ENCODE results near the gene DAB2IP.
A peak's percentile ranks its signal among the peaks of the same experiment; 100 is the strongest.

DAB2IP gene

DNA sequence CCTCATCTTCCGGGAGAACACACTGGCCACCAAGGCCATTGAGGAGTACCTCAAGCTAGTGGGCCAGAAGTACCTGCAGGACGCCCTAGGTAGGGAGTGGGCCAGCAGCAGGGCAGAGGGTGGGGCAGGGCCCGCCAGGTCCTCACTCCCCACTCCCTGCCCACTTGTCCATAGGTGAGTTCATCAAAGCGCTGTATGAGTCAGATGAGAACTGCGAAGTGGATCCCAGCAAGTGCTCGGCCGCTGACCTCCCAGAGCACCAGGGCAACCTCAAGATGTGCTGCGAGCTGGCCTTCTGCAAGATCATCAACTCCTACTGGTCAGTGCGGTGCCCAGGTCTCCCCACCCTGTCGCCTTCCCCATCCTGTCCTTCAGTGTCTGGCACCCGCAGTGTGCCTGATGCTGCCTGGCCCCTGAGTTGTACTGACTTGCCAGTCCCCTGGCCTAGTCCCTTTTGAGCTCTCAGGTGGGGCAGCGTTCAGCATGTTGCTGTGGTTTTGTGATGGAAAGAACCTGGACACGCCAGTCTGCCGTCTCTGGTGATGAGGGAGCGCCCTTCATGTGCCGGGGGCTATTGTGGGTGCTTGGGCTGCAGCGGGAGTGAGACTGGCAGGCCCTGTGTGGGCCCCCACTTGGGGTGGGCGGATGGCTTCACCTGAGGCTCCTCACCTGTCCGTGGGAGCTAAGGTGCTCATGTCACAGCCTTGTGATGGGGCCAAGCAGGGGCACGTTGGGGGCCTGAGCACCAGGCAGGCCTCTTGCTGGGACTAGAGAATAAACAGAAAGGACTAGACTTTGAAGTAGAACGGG is 112.3 kb downstream of the DAB2IP start:
- no peak for DNase-seq (ENCODE audit: low spot score)

DNA sequence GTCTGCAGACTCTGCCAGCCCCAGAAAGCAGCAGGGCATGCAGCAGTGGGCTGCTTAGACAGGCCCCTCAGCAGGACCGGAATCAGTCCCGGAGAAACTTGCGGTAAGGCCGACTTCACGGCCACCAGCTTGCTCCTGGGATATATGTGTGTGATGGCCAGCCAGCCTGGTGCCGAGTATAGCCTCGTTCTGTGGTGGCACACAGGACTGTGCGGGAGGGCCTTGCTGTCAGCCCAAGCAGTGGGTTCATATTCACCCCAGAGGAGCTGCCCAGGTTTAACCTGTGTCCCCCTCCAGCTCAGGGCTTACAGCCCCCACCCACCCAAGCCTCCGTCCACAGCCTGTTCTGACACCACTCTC is 112.9 kb downstream of the DAB2IP start:
- no peak for DNase-seq (ENCODE audit: low spot score)

DNA sequence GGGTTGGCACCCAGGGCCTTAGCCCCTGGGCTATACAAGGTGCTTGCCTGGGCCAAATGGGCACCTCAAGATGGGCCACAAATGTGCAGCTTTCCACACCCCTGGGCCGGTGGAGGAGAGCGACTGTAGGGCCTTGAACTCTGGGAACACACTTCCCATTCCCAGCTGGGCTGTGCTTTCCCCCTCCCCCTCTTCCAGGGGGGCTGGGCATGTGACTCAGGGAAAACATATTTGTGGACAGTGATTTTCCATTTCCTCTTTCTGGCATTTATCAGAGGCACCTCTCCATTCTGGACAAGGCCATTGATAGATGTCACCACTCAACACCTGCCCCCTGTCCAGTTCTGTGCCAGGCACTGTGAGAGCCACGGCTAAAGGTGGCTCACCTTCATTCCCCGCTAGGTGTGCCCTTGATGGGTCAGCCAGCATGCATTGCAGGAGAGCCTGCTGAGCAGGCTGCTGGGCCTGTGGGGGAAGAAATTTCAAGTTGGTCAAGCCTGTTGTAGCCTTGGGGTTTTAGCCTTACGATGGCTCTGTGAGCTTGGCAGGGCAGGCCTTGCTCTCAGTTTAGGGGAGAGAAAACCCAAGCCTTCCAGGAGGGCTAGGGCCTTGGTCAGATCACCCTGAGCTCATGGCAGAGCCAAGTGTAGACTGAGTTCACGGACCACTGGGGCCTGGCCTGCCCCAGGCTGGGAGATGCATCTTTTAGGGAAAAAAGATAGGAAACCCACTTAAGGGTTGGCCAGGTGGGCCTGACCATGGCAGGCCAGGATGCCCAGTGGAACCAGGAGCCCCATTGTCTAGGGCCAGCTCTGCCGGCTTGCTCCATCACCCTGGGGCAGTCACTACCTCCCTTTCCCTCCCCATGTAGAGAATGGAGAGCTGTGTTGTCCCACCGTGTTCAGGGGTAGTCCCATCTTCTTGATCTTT is 113.9 kb downstream of the DAB2IP start:
- DNase-seq (ENCODE audit: low spot score): peak; percentile 85

DNA sequence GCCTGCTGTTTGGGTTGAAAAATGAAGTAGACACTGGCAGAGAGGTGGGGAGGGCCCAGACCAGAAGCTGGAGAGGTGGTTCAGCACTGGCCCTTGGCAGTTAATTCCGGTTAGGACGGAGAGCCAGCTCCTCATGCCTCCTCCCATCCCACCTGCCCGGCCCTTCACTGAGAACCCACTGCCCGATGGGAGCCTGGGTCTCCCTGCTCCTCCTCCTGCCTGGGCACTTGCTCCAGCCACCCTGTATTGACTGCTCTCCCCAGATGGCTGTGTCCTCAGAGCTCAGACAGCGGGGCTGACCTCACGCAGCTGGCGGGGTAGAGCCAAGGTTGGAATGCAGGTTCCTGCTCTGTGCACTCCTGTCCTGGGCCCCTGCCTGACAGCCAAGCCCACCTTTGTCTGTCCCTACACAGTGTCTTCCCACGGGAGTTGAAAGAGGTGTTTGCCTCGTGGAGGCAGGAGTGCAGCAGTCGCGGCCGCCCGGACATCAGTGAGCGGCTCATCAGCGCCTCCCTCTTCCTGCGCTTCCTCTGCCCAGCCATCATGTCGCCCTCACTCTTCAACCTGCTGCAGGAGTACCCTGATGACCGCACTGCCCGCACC is 114.7 kb downstream of the DAB2IP start:
- no peak for DNase-seq (ENCODE audit: low spot score)

DNA sequence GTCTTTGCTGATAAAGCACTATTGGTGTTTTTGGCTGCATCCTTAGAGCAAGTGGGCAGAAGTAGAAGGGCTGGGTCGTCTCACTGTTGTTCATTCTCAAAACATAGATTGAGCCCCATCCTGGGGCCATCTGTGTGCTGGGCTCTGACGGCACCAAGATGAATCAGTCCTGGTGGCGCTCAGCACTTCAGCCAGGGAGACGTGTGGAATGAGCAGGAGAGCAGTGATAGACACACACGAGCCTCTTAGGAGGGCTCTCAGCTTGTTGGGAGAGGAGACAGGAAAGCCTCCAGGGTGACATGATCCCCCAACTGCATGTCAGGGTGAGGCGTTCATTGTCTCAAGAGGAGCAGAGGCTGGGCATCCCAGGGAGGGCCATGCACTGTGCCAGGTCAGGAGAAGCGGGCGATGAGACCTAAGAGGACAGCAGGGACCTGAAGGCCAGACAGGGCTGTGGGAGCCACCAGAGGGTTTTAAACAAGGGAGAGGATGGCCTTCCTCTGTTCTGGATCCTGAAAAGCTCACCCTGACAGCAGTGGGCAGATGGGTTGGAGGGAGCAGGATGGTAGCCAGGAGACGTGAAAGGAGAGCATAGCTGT is 115.8 kb downstream of the DAB2IP start:
- DNase-seq (ENCODE audit: low spot score): no peak

DNA sequence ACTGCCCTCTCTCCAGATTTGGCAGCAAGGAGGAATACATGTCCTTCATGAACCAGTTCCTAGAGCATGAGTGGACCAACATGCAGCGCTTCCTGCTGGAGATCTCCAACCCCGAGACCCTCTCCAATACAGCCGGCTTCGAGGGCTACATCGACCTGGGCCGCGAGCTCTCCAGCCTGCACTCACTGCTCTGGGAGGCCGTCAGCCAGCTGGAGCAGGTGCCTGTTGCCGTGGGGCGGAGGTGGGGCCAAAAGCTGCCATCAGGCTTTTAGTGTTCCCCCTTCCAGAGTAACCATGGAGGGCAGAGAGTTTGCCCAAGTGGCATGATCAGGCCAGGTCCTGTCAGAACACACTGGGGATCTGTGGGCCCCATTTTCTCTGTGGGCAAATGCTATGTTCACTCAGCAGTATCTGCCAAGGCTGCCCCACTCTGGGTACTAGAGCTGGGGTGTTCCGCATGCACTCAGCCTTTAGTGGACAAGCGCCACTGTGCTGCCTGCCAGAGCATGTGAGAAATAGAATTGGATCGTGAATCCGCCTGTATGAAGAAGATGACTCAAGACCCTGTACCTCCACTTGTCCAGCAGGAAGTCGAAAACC is 117.1 kb downstream of the DAB2IP start:
- DNase-seq (ENCODE audit: low spot score): no peak

DNA sequence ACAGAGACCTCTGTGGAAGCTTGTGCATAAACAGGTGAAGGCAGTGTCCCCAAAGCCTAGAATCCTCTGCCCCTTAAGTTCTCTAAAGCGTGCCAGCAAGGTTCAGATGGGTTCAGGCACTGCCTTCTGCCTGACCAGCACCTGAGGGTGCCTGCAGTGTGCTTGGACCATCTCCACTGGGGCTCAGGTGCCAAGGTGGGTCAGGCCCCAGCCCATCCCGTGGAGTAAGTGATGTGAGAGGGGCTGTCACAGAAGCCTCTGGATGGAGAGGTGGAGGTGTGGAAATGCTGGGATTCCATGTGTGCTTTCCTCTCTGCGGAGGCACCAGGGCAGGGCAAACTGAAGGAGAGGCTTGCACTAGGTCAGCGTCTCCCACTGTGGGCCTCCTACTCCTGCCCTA is 118.5 kb downstream of the DAB2IP start:
- no peak for DNase-seq (ENCODE audit: low spot score)

DNA sequence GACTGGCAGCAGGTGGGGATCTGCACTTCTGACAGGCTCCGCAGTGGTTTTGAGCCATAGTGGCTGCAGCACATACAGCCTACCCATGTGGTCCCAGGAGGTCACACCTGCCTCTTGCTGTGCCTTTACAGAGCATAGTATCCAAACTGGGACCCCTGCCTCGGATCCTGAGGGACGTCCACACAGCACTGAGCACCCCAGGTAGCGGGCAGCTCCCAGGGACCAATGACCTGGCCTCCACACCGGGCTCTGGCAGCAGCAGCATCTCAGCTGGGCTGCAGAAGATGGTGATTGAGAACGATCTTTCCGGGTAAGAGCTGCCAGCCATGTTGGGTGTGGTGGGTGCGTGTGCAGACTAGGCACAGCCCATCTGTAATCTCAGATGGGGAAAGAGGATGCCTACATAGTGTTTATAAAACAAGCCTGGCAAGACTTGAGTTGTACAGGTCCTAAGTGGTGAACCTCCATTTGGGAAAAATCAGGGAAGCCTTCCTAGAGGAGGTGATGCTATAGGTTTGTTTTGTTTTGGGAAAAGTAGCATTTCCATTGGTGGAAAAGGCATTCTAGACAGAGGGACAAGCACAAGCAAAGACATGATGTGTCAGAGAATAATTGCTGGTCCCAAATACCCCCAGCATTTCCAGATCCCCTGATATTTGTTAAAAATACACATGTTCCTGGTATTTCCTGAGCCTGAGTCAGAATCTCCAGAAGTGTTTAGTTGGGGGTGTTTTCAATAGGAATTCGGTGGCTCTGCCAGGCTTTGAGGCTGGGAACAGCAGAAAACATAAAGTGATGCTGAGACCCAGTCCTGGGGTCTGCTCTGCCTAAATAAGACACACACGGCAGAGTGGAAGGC is 119.2 kb downstream of the DAB2IP start:
- DNase-seq (ENCODE audit: low spot score): no peak

DNA sequence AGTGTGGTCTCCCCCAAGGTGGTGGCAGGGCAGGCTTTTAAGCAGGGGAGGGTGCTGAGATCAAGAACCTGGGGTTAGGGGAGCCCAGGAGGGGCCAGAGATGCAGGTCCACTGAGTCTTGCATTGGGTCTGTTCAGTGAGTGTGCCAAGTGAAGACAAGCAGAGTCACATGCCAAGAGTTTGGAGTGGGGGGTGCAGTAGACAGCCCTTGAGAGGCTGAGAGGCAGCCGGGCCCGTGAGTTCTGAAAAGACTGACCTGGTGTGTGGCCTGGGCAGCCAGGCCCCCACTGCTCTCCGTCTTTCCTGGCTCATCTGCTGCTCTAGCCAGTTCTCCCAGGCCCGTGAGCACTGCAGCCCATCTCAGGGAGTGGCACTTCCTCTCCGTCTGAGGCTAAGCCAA is 120.0 kb downstream of the DAB2IP start:
- no peak for DNase-seq (ENCODE audit: low spot score)

DNA sequence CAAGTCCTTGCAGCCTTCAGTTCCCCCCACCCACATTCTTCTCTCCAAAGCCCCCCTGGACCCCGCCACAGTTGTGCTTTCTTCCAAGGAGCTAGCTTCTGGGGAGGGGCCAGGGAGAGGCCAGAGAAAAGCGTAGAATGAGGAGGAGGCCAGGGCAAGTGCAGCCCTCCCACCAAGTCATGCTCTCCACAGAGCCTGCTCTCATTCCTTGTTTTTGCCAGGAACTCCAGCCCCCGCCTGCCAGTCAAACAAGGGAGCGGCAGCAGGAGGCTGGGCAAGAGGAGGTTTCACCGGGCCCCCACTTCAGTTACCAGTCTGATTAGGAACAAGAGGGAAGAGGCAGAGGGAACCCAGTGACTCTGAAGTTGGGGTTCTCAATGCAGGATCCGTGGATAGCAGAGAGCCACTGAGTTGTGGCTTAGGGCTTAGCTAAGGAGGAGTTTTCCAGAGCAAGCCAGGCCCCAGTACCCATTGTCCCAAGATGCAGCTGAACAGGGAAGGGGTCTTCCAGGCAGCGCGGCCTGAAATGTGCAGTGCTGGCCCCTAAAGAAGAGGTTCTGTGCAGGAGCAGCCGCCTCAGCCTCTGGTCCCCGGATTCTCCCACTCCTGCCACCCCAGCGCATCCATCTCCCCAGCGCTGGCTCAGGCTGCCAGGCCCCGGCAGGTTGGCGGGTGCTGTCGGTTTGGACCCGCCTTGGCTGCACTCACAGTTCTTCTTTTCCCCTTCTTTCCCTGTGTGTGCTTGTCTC is 120.6 kb downstream of the DAB2IP start:
- no peak for DNase-seq (ENCODE audit: low spot score)

DNA sequence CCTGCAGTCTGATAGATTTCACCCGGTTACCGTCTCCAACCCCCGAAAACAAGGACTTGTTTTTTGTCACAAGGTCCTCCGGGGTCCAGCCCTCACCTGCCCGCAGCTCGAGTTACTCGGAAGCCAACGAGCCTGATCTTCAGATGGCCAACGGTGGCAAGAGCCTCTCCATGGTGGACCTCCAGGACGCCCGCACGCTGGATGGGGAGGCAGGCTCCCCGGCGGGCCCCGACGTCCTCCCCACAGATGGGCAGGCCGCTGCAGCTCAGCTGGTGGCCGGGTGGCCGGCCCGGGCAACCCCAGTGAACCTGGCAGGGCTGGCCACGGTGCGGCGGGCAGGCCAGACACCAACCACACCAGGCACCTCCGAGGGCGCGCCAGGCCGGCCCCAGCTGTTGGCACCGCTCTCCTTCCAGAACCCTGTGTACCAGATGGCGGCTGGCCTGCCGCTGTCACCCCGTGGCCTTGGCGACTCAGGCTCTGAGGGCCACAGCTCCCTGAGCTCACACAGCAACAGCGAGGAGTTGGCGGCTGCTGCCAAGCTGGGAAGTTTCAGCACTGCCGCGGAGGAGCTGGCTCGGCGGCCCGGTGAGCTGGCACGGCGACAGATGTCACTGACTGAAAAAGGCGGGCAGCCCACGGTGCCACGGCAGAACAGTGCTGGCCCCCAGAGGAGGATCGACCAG is 121.3 kb downstream of the DAB2IP start:
- no peak for DNase-seq (ENCODE audit: low spot score)

DNA sequence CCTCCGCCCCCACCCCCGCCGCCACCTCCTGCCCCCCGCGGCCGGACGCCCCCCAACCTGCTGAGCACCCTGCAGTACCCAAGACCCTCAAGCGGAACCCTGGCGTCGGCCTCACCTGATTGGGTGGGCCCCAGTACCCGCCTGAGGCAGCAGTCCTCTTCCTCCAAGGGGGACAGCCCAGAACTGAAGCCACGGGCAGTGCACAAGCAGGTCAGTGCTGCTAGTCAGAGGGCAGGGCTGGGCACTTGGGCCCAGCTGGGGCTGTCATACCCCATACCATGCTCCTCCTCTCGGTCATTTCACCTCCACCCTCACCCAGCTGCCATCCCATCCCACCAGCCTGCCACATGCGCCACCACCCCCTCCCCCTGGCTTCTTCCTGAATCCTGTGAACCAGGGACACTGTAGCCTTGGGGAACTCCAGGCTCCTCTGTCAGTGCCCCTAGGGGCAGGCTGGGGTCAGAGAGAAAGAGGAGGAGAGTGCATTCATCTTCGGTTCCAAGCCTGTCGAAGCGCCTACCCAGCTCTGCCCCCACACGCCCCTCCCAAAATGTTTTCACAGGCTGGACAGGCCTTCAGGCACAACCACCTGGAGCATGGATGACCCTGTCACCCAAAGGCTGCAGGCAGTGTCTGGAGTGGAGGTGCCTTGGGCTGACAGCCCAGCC is 122.0 kb downstream of the DAB2IP start:
- DNase-seq (ENCODE audit: low spot score): no peak

DNA sequence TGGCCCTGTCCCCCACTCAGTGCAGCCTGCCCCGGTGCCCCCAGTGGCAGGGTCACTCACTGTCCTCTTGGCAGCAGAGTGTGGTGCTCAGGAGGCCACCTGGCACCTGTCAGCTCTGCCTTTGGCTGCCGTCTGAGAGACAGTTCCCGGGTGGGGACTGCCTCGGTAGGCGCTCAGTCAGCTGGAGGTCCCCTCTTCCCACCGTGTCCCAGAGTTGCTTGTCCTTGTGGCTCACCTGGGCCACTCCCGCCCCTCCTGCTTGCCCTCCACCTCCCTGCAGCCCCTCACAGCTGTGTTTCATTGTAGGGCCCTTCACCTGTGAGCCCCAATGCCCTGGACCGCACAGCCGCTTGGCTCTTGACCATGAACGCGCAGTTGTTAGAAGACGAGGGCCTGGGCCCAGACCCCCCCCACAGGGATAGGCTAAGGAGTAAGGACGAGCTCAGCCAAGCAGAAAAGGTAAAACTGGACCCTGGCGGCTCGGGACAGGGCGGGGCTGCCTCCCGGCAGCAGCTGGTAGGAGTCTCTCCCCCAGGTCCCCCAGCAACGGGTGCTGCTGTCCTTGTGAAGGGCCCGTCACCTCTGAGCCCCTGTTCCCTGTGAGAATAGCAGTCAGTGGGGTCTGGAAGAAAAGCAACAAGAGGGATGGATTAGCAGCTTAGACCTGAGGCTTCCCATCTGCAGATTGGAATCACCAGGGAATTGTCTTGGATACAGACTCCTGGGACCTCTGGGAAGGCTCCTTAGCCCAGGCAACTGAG is 122.7 kb downstream of the DAB2IP start:
- DNase-seq (ENCODE audit: low spot score): no peak

DNA sequence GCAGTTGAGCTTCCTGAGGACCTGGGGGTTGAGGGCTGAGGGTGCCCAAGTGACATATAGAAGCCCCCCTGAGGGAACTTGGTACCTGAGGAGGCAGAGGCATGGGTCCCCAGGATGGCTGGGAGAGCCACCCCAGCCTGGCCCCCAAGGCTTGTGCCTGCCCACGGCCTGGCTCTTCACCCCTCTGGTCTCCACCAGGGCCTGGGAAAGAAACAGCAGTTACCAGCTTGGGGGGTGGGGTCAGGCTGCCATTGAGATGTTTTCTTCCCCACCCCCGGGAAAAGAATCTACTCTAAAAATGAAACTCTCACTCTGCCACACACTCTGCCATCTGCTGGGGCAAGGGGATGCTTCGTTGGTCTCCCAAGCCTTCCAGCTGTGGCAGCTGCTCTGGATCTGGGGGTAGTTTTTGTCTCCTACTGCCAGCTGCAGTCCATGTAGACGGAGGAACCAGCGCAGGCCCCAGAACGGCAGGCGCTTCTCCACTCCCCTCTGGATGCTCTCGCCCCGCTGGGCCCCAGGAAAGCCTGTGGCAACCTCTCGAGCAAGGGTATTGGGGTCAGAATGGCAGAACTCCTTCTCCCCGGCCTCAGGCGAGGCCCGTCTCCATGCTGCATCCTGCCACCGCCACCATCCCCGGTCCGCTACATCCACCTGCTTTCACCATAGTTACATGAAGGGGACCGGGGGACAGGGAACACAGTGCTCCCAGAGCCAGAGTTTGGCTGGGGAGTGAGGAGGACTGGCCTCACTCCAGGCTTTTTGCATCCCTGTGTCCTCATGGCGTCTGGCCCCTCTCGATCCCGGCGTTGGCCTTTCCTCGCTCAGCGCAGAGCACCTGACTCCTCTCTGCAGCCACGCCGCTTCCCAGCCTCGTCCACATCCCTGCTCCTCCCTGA is 123.5 kb downstream of the DAB2IP start:
- DNase-seq (ENCODE audit: low spot score): no peak

DNA sequence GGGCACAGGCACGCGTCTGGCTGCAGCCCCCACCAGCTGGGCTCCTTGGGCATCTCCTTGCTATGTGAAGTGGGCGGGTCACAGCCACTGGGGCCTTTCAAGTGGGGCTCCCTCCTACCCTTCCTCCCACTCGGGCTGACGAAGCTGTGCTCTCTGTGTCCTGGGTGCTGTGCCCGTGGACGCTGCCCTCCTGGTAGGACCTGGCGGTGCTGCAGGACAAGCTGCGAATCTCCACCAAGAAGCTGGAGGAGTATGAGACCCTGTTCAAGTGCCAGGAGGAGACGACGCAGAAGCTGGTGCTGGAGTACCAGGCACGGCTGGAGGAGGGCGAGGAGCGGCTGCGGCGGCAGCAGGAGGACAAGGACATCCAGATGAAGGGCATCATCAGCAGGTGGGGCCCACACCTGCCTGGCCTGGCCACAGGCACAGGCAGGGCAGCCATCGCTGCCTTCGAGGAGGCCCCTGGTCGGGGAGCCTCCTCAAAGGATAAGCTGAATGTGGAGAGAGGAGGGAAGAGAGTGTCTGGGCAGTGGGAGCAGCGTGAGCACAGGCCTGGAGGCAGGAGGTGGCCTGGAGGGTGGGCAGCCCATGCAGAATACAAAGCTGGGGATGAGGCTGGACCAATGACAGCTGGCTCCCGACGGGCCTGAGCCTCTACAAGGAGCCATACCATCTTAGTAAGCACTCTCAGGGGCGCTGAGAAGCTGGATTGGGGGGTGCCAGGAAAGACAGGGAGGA is 124.7 kb downstream of the DAB2IP start:
- no peak for DNase-seq (ENCODE audit: low spot score)
